B cell (primary cell): ENCODE data around the gene ARHGAP32. TPM values are rescaled to one million over a fixed set of nuclear protein-coding genes. Genes with fewer than 3 reads are reported as not detected.

Experiments used
- ATAC-seq: fragments of 200-7000 bp; cut with Tn5 transposase; one replicate; pipeline ENCODE4 v1.10.0; 2021; ENCODE audit warnings: low read depth, mild to moderate bottlenecking, moderate number of reproducible peaks, moderate library complexity
- CTCF ChIA-PET: fragments of 350-600 bp; sonication (Branson Sonifier 250); formaldehyde crosslinking; loops from one replicate; lab custom pipeline; 2021; ENCODE audit warnings: antibody characterized with exemption, inconsistent platforms; lab: Charles Lee
- POLR2A ChIA-PET: fragments of 350-600 bp; sonication (Branson Sonifier 250); formaldehyde crosslinking; loops from one replicate; lab custom pipeline; 2021; ENCODE audit warnings: antibody characterized with exemption; lab: Charles Lee
- DNase-seq: peaks from one replicate; pipeline ENCODE4 v3.0.0; 2013
- H2AFZ ChIP-seq: 2 replicates; pipeline ENCODE4 v1.6.1; 2012; ENCODE audit warnings: mild to moderate bottlenecking, low read depth, low read length; ENCODE audit not compliant: insufficient read depth, poor library complexity, severe bottlenecking
- H3K27ac ChIP-seq, 2 donors: 1 replicate in 1 of 2; 2 replicates in 1 of 2; pipeline ENCODE4 v1.5.1; 2012 to 2013; ENCODE audit warnings: low read length in 2 of 2, mild to moderate bottlenecking in 2 of 2, moderate library complexity in 1 of 2
- H3K27me3 ChIP-seq, 4 experiments: fragments of 200-600 bp in 1 of 4; sonication (generic) in 1 of 4; replicated peaks in 1 of 4; 1 replicate in 2 of 4; 2 replicates in 2 of 4; pipeline versions ENCODE4 v1.6.1 to v1.7.0; 2013 to 2016; ENCODE audit warnings: low read length in 3 of 4, mild to moderate bottlenecking in 2 of 4, mixed read lengths in 1 of 4, moderate library complexity in 1 of 4; ENCODE audit not compliant: insufficient read depth in 4 of 4, control insufficient read depth in 3 of 4; ENCODE audit errors: control extremely low read depth in 1 of 4
- H3K36me3 ChIP-seq, 2 experiments: replicated peaks in 1 of 2; 1 replicate in 1 of 2; 2 replicates in 1 of 2; pipeline versions ENCODE4 v1.6.1 to v1.7.1; 2013; ENCODE audit warnings: low read length in 1 of 2; ENCODE audit not compliant: insufficient read depth in 2 of 2, control insufficient read depth in 1 of 2; ENCODE audit errors: control extremely low read depth in 1 of 2, extremely low read depth in 1 of 2
- H3K4me1 ChIP-seq, 2 donors: fragments of 200-600 bp in 1 of 2; sonication (generic) in 1 of 2; 1 replicate in 1 of 2; 2 replicates in 1 of 2; pipeline versions ENCODE4 v1.5.1 to v1.6.1; 2013 to 2017; ENCODE audit warnings: low read length in 2 of 2; ENCODE audit not compliant: control insufficient read depth in 2 of 2, insufficient read depth in 2 of 2
- H3K4me2 ChIP-seq: replicated peaks from 2 replicates; pipeline ENCODE3; 2012; ENCODE audit warnings: mild to moderate bottlenecking, low read depth, low read length; ENCODE audit not compliant: poor library complexity, severe bottlenecking
- H3K4me3 ChIP-seq, 5 experiments: fragments of 200-600 bp in 1 of 5; sonication (generic) in 1 of 5; 1 replicate in 3 of 5; 2 replicates in 2 of 5; pipeline versions ENCODE4 v1.5.1 to v1.7.0; 2011 to 2016; ENCODE audit warnings: low read length in 4 of 5, mild to moderate bottlenecking in 4 of 5, low read depth in 2 of 5, control low read depth in 1 of 5, moderate library complexity in 1 of 5; ENCODE audit not compliant: insufficient read depth in 1 of 5; ENCODE audit errors: control extremely low read depth in 1 of 5, extremely low read depth in 1 of 5
- H3K79me2 ChIP-seq: fragments of 200-600 bp; sonication (generic); one replicate; pipeline ENCODE4 v1.6.0; 2016; ENCODE audit warnings: low read length; ENCODE audit not compliant: control insufficient read depth, insufficient read depth
- H3K9ac ChIP-seq: fragments of 200-600 bp; sonication (generic); 2 replicates; pipeline ENCODE4 v1.6.1; 2017; ENCODE audit warnings: mild to moderate bottlenecking, low read length, moderate library complexity
- H3K9me3 ChIP-seq, 3 donors: one replicate each; pipeline versions ENCODE4 v1.6.1 to v1.7.1; 2013; ENCODE audit warnings: low read length in 2 of 3; ENCODE audit not compliant: control insufficient read depth in 2 of 3, insufficient read depth in 1 of 3; ENCODE audit errors: control extremely low read depth in 1 of 3
- H4K20me1 ChIP-seq: 2 replicates; pipeline ENCODE4 v1.6.0; 2012; ENCODE audit warnings: mild to moderate bottlenecking, low read length; ENCODE audit not compliant: insufficient read depth, control insufficient read depth, poor library complexity, severe bottlenecking
- H3K27ac Mint-ChIP-seq: one replicate; pipeline ENCODE4 v1.8.0; 2021; ENCODE audit warnings: mixed read lengths
- H3K27me3 Mint-ChIP-seq: one replicate; pipeline ENCODE4 v1.8.0; 2021; ENCODE audit warnings: mixed read lengths
- H3K4me1 Mint-ChIP-seq: one replicate; pipeline ENCODE4 v1.8.0; 2021; ENCODE audit warnings: mixed read lengths
- H3K4me3 Mint-ChIP-seq: one replicate; pipeline ENCODE4 v1.8.0; 2021; ENCODE audit warnings: mixed read lengths
- H3K9me3 Mint-ChIP-seq: one replicate; pipeline ENCODE4 v1.8.0; 2022; ENCODE audit warnings: mixed read lengths; ENCODE audit not compliant: insufficient read depth
- EZH2 ChIP-seq: IDR thresholded peaks from 2 replicates; pipeline ENCODE4 v1.6.1; 2012; ENCODE audit warnings: borderline replicate concordance, low read depth, mild to moderate bottlenecking, moderate library complexity, low read length; ENCODE audit not compliant: insufficient read depth, poor library complexity, severe bottlenecking
- WGBS: methylation state at CpG from one replicate; pipeline ENCODE4 v1.1.5; 2013; ENCODE audit warnings: missing lambda C conversion rate; ENCODE audit not compliant: insufficient coverage; 5-methylcytosine and 5-hydroxymethylcytosine counted together
- intact Hi-C: fragments of 100-400 bp; cut with micrococcal nuclease; formaldehyde crosslinking; loops from one replicate; pipeline ENCODE4 v1.10.0; 2022
- polyA plus RNA-seq: library from polyadenylated mRNA; depleted of rRNA; stranded (reverse); fragments of >200 nt; gene quantifications from 2 replicates; pipeline ENCODE4 v1.2.3, GENCODE V29; 2012
- total RNA-seq, 2 donors: library from RNA; stranded (reverse); fragments of 120-200 nt in 1 of 2; gene quantifications; 1 replicate in 1 of 2; 2 replicates in 1 of 2; pipeline versions ENCODE4 v1.2.3 to v1.2.4, GENCODE V29; 2013 to 2022
- TF ChIP-seq, protein P1 (sequence below): fragments of 200-600 bp; IDR thresholded peaks from one replicate; pipeline ENCODE4 v1.8.0; 2022; ENCODE audit warnings: antibody characterized with exemption, mild to moderate bottlenecking

Gene ARHGAP32
- total and polyA plus RNA-seq, 2 donors (not counting 1 experiment from before 2014, with no cell fraction given) = 4.4 to 10.6 TPM

DNA sequence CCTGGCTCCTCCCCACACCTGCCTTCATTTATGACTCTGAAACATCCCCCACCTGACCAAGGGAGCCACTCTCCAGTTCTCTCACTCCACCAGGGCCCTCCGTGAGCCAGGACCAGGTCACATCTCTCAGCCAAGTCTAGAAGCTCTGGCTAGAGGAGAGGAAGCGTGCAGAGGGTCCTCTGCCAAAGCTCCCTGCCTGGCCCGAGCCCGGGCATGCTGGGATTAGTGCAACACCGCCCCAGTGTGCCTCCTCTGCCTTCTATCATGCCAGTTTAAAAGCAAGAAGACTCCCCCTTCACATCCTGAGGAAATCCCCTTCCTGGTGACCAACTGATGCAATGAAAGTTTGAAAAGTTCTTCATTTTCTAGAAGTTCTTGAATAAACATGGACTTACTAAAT is 272.9 kb downstream of the ARHGAP32 start:
- Histone ChIP-seq H3K27me3 (peaks cover 0 to 20% (median 0%) of the 10 kb centered on the region in 4 experiments), H3K9ac (no peak overlapping the region), H3K79me2 (no peaks in the 10 kb centered on the region), H3K4me1 (peaks cover 0 to 4% of the 10 kb centered on the region in 2 donors), H3K36me3 (no peaks in the 10 kb centered on the region), H3K4me2 (no peak overlapping the region), H3K4me3 (no peak overlapping the region), H2AFZ (no peak overlapping the region), H4K20me1 (no peaks in the 10 kb centered on the region), H3K27ac (no peak overlapping the region), H3K9me3 (peaks cover 0 to 4% (median 0%) of the 10 kb centered on the region in 3 donors)
- intact Hi-C loops = no loop called here
- DNase-seq (no peak), ATAC-seq (no peak)
- peaks cover 35% of the 10 kb centered on the region for H3K27me3 Mint-ChIP-seq
- WGBS = 40% methylated on average over 5 of the region's 5 CpGs
- ChIA-PET CTCF (interaction anchor here (1.1 to 3.8 kb wide), 3 partner anchors 12 to 37 kb away, joined by 4 to 13 read pairs (median 5); no protein-coding TSS in a partner anchor), POLR2A (no interaction called here)
- H3K9me3 Mint-ChIP-seq = no peaks in the 10 kb centered on the region
- H3K27ac Mint-ChIP-seq = no peak overlapping the region
- peaks cover 5% of the 10 kb centered on the region for H3K4me1 Mint-ChIP-seq
- TF ChIP-seq, protein P1, sequence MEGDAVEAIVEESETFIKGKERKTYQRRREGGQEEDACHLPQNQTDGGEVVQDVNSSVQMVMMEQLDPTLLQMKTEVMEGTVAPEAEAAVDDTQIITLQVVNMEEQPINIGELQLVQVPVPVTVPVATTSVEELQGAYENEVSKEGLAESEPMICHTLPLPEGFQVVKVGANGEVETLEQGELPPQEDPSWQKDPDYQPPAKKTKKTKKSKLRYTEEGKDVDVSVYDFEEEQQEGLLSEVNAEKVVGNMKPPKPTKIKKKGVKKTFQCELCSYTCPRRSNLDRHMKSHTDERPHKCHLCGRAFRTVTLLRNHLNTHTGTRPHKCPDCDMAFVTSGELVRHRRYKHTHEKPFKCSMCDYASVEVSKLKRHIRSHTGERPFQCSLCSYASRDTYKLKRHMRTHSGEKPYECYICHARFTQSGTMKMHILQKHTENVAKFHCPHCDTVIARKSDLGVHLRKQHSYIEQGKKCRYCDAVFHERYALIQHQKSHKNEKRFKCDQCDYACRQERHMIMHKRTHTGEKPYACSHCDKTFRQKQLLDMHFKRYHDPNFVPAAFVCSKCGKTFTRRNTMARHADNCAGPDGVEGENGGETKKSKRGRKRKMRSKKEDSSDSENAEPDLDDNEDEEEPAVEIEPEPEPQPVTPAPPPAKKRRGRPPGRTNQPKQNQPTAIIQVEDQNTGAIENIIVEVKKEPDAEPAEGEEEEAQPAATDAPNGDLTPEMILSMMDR = no peak
- TF ChIP-seq EZH2 = no peak
- H3K4me3 Mint-ChIP-seq = no peak overlapping the region

DNA sequence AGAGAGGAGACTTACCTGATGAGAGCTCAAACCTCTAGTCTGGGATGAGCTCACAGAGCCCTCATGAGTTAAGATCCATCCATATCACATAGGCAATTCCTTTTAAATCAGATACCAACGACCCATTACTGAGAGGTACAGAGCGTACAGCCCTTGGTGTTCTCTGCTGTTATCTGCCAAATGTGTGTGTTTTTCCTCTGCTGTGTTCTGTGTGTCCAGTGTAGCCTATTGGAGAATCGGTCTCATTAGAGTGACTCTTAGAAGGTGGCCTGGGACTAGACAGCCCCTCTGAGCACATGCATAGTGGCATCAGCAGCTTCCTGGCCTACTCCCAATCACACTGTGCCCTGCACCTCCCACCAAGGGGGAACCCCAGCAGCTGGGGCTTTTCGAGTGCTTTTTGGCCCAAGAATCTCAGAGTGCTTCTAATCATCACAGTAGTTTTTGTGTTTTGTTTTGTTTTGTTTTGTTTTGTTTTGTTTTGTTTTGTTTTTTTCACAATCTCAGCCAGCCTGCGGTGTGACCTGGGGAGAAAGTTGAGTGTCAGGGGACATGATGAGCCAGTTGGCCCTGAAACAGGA is 274.9 kb downstream of the ARHGAP32 start:
- Mint-ChIP-seq H3K4me1 (peaks cover 5% of the 10 kb centered on the region), H3K9me3 (no peaks in the 10 kb centered on the region), H3K27ac (no peak overlapping the region), H3K4me3 (no peak overlapping the region), H3K27me3 (peaks cover 41% of the 10 kb centered on the region)
- intact Hi-C loops = no loop called here
- Histone ChIP-seq H3K9ac (no peak overlapping the region), H3K4me2 (no peak overlapping the region), H3K27ac (no peak overlapping the region), H3K79me2 (no peaks in the 10 kb centered on the region), H3K36me3 (no peaks in the 10 kb centered on the region), H3K4me3 (no peak overlapping the region), H3K27me3 (peaks cover 0 to 21% (median 0%) of the 10 kb centered on the region in 4 experiments), H3K9me3 (peaks cover 0 to under 1% (median 0%) of the 10 kb centered on the region in 3 donors), H3K4me1 (peaks cover 0 to 4% of the 10 kb centered on the region in 2 donors), H4K20me1 (no peaks in the 10 kb centered on the region), H2AFZ (no peak overlapping the region)
- ATAC-seq (no peak), DNase-seq (no peak)
- no peak for TF ChIP-seq EZH2
- TF ChIP-seq, protein P1 = no peak
- WGBS = 47% methylated on average over 3 of the region's 5 CpGs
- ChIA-PET CTCF (interaction anchor here (1.0 to 3.8 kb wide), 2 partner anchors 10 to 31 kb away, joined by 3 to 13 read pairs; no protein-coding TSS in a partner anchor), POLR2A (interaction anchor here (0.7 kb wide), 1 partner anchor 198 kb away, joined by 3 read pairs; no protein-coding TSS in a partner anchor)
